Measurements from ENCODE around the gene NDUFA7. TPM values are rescaled to one million over a fixed set of nuclear protein-coding genes. Genes with fewer than 3 reads are reported as not detected.
A peak's percentile ranks its signal among the peaks of the same experiment; 100 is the strongest.

Gene NDUFA7
- total RNA-seq, 1 experiment from 2014 or later: 76.4 TPM

DNA sequence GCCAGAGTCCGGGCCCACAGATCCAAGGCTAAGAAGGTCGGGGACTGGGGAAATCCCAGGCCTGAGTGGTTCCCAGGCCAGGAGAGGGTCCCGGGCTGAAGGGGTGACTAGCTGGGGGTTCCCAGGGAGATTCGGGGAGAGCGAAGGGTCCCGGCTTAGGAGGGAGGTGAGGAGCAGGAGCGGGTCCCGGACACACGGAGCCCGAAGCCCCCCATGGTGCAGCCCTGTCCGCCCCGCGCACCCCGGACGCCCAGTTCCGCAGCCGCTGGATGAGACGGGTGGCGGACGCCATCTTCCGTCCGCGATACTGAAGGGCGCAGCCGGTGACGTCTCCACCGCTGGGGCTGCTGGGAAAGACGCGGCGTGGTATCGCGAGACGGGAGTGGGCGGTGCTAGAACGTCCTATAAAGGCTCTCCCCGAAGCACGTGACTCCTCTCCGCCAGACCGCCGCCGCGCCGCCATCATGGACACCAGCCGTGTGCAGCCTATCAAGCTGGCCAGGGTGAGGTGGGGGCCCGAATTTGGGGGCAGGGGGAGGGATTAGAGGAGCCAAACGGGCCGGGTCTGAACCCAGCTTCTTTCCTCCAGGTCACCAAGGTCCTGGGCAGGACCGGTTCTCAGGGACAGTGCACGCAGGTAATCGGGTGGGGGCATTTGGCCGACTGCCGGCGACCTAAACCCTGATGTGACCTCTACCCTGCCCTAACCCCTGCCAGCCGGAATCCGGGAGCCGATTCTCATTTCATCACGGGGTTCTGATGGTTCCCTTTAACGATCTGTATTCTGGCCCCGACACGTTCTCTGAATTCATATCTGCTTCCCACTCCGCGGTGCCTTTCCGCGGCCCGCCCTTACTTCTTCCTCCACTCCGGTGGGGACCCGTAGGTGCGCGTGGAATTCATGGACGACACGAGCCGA is at the start of gene NDUFA7, which contains the start of gene RPS28 (continued):
- TF ChIP-seq, protein P1, sequence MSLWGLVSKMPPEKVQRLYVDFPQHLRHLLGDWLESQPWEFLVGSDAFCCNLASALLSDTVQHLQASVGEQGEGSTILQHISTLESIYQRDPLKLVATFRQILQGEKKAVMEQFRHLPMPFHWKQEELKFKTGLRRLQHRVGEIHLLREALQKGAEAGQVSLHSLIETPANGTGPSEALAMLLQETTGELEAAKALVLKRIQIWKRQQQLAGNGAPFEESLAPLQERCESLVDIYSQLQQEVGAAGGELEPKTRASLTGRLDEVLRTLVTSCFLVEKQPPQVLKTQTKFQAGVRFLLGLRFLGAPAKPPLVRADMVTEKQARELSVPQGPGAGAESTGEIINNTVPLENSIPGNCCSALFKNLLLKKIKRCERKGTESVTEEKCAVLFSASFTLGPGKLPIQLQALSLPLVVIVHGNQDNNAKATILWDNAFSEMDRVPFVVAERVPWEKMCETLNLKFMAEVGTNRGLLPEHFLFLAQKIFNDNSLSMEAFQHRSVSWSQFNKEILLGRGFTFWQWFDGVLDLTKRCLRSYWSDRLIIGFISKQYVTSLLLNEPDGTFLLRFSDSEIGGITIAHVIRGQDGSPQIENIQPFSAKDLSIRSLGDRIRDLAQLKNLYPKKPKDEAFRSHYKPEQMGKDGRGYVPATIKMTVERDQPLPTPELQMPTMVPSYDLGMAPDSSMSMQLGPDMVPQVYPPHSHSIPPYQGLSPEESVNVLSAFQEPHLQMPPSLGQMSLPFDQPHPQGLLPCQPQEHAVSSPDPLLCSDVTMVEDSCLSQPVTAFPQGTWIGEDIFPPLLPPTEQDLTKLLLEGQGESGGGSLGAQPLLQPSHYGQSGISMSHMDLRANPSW (CRISPR knock-in tag; conservative IDR thresholded peaks at IDR 0.05; ENCODE audit: low read depth): no peak
- TF ChIP-seq ZNF121 (CRISPR knock-in tag; IDR thresholded peaks at IDR 0.05) (no peak), ELF4 (CRISPR knock-in tag; IDR thresholded peaks at IDR 0.05; ENCODE audit: low read depth) (no peak), SMAD3 (CRISPR knock-in tag; IDR thresholded peaks at IDR 0.05; ENCODE audit: borderline replicate concordance) (no peak), JUN (CRISPR knock-in tag; IDR thresholded peaks at IDR 0.05) (peak; percentile 0; the same call in 1 of the 2 replicates), OVOL2 (CRISPR knock-in tag; IDR thresholded peaks at IDR 0.05; ENCODE audit: borderline replicate concordance) (no peak), ZBTB21 (CRISPR knock-in tag; IDR thresholded peaks at IDR 0.05; ENCODE audit: borderline replicate concordance) (no peak), CREB1 (CRISPR knock-in tag; IDR thresholded peaks at IDR 0.05) (peak; percentile 92; the same call in 1 of the 2 replicates), ETV6 (CRISPR knock-in tag; IDR thresholded peaks at IDR 0.05) (peak; percentile 79; the same call in 1 of the 2 replicates), ZNF232 (CRISPR knock-in tag; IDR thresholded peaks at IDR 0.05) (no peak), ZNF317 (CRISPR knock-in tag; IDR thresholded peaks at IDR 0.05; ENCODE audit: borderline replicate concordance, low read depth) (no peak), MXD4 (CRISPR knock-in tag; IDR thresholded peaks at IDR 0.05; ENCODE audit: borderline replicate concordance) (no peak), CBFB (CRISPR knock-in tag; IDR thresholded peaks at IDR 0.05; ENCODE audit: low read depth) (peak; percentile 86; the same call in 1 of the 2 replicates), ZNF219 (CRISPR knock-in tag; IDR thresholded peaks at IDR 0.05; ENCODE audit: borderline replicate concordance) (no peak), TEAD4 (CRISPR knock-in tag; IDR thresholded peaks at IDR 0.05) (no peak; the same call in 1 of the 2 replicates), ZNF396 (CRISPR knock-in tag; IDR thresholded peaks at IDR 0.05; ENCODE audit: borderline replicate concordance) (no peak), NR2C2 (CRISPR knock-in tag; IDR thresholded peaks at IDR 0.05) (no peak), NFATC4 (CRISPR knock-in tag; IDR thresholded peaks at IDR 0.05) (no peak), ZNF423 (CRISPR knock-in tag; IDR thresholded peaks at IDR 0.05) (no peak)
- TF ChIP-seq, protein P2, sequence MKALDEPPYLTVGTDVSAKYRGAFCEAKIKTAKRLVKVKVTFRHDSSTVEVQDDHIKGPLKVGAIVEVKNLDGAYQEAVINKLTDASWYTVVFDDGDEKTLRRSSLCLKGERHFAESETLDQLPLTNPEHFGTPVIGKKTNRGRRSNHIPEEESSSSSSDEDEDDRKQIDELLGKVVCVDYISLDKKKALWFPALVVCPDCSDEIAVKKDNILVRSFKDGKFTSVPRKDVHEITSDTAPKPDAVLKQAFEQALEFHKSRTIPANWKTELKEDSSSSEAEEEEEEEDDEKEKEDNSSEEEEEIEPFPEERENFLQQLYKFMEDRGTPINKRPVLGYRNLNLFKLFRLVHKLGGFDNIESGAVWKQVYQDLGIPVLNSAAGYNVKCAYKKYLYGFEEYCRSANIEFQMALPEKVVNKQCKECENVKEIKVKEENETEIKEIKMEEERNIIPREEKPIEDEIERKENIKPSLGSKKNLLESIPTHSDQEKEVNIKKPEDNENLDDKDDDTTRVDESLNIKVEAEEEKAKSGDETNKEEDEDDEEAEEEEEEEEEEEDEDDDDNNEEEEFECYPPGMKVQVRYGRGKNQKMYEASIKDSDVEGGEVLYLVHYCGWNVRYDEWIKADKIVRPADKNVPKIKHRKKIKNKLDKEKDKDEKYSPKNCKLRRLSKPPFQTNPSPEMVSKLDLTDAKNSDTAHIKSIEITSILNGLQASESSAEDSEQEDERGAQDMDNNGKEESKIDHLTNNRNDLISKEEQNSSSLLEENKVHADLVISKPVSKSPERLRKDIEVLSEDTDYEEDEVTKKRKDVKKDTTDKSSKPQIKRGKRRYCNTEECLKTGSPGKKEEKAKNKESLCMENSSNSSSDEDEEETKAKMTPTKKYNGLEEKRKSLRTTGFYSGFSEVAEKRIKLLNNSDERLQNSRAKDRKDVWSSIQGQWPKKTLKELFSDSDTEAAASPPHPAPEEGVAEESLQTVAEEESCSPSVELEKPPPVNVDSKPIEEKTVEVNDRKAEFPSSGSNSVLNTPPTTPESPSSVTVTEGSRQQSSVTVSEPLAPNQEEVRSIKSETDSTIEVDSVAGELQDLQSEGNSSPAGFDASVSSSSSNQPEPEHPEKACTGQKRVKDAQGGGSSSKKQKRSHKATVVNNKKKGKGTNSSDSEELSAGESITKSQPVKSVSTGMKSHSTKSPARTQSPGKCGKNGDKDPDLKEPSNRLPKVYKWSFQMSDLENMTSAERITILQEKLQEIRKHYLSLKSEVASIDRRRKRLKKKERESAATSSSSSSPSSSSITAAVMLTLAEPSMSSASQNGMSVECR (CRISPR knock-in tag; IDR thresholded peaks at IDR 0.05; ENCODE audit: borderline replicate concordance): no peak
- TF ChIP-seq, protein P3, sequence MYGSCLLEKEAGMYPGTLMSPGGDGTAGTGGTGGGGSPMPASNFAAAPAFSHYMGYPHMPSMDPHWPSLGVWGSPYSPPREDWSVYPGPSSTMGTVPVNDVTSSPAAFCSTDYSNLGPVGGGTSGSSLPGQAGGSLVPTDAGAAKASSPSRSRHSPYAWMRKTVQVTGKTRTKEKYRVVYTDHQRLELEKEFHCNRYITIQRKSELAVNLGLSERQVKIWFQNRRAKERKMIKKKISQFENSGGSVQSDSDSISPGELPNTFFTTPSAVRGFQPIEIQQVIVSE (CRISPR knock-in tag; IDR thresholded peaks at IDR 0.05; ENCODE audit: borderline replicate concordance): no peak
- TF ChIP-seq, protein P4, sequence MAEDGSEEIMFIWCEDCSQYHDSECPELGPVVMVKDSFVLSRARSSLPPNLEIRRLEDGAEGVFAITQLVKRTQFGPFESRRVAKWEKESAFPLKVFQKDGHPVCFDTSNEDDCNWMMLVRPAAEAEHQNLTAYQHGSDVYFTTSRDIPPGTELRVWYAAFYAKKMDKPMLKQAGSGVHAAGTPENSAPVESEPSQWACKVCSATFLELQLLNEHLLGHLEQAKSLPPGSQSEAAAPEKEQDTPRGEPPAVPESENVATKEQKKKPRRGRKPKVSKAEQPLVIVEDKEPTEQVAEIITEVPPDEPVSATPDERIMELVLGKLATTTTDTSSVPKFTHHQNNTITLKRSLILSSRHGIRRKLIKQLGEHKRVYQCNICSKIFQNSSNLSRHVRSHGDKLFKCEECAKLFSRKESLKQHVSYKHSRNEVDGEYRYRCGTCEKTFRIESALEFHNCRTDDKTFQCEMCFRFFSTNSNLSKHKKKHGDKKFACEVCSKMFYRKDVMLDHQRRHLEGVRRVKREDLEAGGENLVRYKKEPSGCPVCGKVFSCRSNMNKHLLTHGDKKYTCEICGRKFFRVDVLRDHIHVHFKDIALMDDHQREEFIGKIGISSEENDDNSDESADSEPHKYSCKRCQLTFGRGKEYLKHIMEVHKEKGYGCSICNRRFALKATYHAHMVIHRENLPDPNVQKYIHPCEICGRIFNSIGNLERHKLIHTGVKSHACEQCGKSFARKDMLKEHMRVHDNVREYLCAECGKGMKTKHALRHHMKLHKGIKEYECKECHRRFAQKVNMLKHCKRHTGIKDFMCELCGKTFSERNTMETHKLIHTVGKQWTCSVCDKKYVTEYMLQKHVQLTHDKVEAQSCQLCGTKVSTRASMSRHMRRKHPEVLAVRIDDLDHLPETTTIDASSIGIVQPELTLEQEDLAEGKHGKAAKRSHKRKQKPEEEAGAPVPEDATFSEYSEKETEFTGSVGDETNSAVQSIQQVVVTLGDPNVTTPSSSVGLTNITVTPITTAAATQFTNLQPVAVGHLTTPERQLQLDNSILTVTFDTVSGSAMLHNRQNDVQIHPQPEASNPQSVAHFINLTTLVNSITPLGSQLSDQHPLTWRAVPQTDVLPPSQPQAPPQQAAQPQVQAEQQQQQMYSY (CRISPR knock-in tag; IDR thresholded peaks at IDR 0.05): no peak
- TF ChIP-seq, protein P5, sequence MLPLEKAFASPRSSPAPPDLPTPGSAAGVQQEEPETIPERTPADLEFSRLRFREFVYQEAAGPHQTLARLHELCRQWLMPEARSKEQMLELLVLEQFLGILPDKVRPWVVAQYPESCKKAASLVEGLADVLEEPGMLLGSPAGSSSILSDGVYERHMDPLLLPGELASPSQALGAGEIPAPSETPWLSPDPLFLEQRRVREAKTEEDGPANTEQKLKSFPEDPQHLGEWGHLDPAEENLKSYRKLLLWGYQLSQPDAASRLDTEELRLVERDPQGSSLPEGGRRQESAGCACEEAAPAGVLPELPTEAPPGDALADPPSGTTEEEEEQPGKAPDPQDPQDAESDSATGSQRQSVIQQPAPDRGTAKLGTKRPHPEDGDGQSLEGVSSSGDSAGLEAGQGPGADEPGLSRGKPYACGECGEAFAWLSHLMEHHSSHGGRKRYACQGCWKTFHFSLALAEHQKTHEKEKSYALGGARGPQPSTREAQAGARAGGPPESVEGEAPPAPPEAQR (CRISPR knock-in tag; IDR thresholded peaks at IDR 0.05): no peak
- TF ChIP-seq, protein P6, sequence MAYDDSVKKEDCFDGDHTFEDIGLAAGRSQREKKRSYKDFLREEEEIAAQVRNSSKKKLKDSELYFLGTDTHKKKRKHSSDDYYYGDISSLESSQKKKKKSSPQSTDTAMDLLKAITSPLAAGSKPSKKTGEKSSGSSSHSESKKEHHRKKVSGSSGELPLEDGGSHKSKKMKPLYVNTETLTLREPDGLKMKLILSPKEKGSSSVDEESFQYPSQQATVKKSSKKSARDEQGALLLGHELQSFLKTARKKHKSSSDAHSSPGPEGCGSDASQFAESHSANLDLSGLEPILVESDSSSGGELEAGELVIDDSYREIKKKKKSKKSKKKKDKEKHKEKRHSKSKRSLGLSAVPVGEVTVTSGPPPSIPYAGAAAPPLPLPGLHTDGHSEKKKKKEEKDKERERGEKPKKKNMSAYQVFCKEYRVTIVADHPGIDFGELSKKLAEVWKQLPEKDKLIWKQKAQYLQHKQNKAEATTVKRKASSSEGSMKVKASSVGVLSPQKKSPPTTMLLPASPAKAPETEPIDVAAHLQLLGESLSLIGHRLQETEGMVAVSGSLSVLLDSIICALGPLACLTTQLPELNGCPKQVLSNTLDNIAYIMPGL (CRISPR knock-in tag; IDR thresholded peaks at IDR 0.05): peak; percentile 62; the same call in 1 of the 2 replicates

Data from WTC11 (cell line).